Measurements from ENCODE around the gene NFAT5.

- TF ChIP-seq CTCF (IDR thresholded peaks at IDR 0.05) (no peak), EZH2 (IDR thresholded peaks at IDR 0.05) (no peak)
Measured at GRCh38 chr16:69553332-69553731, 12.4 kb upstream of the NFAT5 start.

All from neural progenitor cell (in vitro differentiated cells).